HFF-Myc (cell line): ENCODE measurements around the gene COL19A1.
"Not testable (repeated sequence)": the region's sequence is repeated elsewhere in the genome, so short reads cannot be mapped to it uniquely, and the experiment has no call there.

Experiments
- DNase-seq: peaks from one replicate; pipeline ENCODE4 v3.0.0-alpha.2; 2011; ENCODE audit warnings: low read depth; ENCODE audit errors: extremely low read depth
- H3K4me3 ChIP-seq: replicated peaks from 2 replicates; pipeline ENCODE4 v1.5.1; 2011; ENCODE audit warnings: low read depth, mild to moderate bottlenecking, control low read depth, low read length
- TF ChIP-seq, protein P1 (sequence below): IDR thresholded peaks from 2 replicates; pipeline ENCODE4 v1.5.1; 2012; ENCODE audit warnings: mild to moderate bottlenecking, low read depth, low read length, control low read depth; ENCODE audit errors: missing control alignments

Gene COL19A1

DNA sequence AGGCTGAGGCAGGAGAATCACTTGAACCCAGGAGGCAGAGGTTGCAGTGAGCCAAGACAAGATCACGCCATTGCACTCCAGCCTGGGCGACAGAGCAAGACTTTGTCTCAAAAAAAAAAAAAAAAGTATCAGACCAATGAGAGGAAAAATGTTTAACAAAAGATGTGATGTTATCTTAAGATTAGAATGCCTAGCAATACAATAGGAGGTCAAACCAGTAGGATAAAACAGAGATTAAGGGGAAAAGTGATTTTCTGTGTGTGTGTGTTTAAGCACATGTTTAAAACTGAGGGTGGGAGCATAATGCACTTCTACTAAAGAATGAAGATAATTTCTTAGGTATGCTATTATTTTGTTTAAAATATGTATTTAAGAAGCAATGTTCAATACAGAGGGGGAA is 17.9 kb downstream of the COL19A1 start:
- TF ChIP-seq, protein P1, sequence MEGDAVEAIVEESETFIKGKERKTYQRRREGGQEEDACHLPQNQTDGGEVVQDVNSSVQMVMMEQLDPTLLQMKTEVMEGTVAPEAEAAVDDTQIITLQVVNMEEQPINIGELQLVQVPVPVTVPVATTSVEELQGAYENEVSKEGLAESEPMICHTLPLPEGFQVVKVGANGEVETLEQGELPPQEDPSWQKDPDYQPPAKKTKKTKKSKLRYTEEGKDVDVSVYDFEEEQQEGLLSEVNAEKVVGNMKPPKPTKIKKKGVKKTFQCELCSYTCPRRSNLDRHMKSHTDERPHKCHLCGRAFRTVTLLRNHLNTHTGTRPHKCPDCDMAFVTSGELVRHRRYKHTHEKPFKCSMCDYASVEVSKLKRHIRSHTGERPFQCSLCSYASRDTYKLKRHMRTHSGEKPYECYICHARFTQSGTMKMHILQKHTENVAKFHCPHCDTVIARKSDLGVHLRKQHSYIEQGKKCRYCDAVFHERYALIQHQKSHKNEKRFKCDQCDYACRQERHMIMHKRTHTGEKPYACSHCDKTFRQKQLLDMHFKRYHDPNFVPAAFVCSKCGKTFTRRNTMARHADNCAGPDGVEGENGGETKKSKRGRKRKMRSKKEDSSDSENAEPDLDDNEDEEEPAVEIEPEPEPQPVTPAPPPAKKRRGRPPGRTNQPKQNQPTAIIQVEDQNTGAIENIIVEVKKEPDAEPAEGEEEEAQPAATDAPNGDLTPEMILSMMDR = no peak
- DNase-seq = no peak
- H3K4me3 ChIP-seq = no peak overlapping the region

DNA sequence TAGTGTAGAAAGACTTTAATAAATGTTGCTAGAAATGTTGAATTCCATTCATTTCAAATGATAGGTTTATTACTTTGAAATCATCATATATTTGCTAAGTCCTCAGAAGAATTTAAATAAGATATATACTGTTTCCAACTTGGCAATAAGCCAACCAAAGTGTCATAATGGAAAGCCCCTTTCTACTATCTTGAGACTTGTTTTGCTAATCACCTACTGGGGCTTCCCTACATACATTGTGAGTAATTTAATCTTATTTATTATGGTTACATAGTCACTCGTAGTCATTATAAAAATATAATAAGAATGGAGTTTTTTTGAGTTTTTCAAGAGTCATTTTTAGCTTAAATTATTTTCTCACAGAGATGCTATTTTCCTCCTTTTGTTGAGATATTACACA is 20.7 kb downstream of the COL19A1 start:
- no peak overlapping the region for H3K4me3 ChIP-seq
- TF ChIP-seq, protein P1 = no peak
- DNase-seq = no peak

DNA sequence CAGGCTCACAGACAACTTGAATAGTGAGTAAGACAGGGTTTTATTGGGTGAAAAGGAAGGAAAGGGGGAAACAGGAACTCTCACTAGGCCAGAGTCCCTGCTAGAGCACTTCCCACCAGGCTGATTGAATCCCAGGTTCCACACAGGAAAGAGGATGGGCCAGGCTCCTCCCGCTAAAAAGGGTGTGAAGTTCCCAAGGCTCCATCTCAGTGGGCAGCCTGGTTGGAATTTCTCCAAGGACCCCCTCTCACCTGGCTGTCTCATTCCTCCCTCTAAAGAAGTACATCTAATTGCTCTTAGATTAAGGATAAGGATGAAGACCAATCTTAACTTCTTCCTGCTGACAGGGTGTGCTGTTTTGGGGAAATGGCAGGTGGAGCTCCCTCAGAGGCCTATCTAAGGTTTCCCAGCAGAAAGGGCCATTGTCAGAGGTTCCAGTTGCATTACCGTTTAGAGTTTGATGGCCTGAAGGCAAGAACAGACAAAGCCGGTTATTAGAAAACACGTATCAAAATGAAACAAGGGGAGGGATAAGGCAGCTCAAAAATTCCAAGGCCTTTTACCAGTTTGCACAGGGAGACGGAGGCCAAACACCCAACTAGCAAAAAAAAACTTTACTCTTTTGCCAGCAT is 21.5 kb downstream of the COL19A1 start:
- H3K4me3 ChIP-seq = no peak overlapping the region
- TF ChIP-seq, protein P1 = no peak
- DNase-seq = no peak

DNA sequence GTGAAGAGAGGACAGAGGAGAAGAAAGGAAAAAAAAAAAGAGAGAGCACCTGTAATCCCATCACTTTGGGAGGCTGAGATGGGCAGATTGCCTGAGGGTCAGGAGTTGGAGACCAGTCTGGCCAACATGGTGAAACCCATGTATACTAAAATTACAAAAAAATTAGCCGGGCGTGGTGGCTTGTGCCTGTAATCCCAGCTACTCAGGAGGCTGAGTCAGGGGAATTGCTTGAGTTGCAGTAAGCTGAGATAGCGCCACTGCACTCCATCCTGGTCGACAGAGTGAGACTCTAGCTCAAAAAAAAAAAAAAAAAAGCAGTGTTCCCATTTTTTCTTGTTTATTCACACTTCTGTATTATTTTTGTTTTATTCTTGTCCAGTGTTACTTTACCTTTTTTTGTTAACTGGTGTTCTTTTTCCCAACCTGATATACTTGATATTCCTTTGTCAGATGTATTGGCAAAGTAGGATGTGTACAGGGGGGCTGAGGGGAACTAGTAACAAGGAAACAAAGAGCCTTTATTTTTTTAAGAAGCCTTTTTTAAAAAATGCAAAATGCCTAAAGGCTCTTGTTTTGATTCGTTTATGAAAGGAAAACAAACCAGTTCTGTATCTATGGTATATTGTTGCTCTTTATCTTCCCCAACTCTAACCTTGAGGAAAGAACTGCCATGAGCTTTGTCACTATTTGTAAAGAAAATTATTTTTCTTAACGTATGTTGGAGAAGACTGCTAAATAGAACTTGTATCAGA is 22.3 kb downstream of the COL19A1 start:
- DNase-seq = no peak
- no peak overlapping the region for H3K4me3 ChIP-seq
- TF ChIP-seq, protein P1 = no peak

DNA sequence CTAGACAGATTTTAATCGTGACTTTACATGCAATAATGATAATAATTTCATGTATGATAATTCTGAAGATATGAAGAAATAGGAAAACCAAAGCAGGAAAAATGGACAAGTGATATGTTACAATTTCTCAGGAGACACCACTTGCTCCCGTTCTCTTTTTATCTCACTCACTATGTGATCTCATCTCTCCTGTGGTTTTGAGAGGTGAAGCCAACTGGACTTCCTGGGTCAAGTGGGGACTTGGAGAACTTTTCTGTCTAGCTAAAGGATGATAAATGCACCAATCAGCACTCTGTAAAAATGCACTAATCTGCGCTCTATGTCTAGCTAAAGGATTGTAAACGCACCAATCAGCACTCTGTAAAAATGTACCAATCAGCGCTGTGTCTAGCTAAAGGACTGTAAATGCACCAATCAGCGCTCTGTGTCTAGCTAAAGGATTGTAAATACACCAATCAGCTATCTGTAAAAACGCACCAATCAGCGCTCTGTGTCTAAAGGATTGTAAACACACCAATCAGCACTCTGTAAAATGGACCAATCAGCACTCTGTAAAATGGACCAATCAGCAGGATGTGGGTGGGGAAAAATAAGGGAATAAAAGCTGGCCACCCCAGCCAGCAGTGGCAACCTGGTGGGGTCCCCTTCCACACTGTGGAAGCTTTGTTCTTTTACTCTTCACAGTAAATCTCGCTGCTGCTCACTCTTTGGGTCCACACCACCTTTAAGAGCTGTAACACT is 23.0 kb downstream of the COL19A1 start:
- not testable (repeated sequence) for H3K4me3 ChIP-seq, DNase-seq

DNA sequence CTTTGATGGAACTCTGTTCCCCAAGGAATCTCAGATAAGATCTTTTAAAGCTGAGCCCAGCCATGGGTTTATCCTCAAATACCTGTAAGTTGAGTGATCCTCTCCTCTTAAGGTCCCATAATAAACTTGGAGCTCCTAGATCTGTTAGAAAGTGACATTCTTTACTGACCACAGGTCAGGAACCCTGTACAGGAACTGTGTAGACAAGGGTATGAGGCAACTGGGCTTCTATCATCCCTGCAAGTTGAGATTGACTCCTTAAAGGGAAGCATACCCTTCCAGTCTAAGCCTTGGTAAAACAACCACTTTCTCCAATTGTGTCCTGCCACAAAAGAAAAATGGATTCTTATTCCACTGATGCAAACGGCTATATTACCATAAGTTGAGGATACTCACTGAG is 26.2 kb downstream of the COL19A1 start:
- not testable (repeated sequence) for H3K4me3 ChIP-seq, DNase-seq

DNA sequence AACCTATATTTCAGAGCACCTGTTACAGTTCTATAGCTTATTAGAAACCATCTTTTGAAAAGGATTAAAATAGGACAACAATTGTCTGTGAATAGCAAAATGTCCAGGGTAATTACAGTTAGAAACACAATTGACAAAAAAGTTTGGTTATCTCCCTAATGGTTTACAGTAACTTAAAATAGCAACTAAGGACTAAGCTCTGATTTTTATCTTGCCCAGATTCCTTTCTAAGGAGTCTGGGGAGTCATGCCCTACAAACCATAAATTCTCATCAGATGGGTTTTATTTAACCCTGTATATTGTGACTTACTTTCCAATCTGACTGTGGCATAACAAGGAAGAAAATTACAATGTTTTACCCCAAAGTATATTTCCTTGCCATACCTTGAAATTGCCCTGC is 26.9 kb downstream of the COL19A1 start:
- not testable (repeated sequence) for H3K4me3 ChIP-seq, DNase-seq

DNA sequence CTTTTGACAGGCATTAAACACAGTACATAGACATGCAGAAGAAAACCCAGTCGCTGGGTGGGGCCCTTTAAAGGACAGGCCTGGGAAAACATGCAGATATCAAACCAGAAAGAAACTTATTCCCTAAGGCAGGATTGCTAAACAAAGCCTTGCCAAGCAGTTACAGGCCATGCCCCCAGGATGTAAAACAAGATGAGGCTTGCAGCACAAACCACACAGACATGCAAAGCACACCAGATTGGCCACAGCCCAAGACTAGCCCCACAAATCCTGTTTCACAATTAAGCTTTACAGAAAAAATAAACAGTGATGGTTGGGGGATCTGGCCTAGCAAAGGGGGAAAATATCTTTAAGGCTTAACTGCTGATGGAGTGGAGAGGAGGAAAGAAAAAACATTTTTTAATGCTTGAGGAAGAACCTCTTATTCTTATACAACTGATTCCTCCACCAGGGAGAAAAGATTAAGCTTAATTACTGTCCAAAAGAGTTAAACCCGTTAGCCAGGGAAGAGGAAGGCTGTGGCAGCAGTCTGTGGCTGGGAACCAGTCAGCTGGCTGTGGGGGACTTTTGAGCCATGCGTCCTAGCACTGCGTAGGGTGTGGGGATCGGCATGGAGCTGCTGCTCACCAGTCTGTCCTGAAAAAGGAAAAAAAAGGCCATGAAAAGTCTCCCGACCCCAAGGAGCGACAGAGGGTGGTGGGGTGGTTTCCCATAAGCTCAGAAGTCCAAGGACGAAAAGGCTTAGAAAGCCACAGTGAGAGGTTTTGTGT is 28.4 kb downstream of the COL19A1 start:
- TF ChIP-seq, protein P1 = no peak
- H3K4me3 ChIP-seq = no peak overlapping the region
- DNase-seq = no peak
